MM.1S (cell line): ENCODE results near the gene NR5A2.
A peak's percentile ranks its signal among the peaks of the same experiment; 100 is the strongest.

Source experiments
- DNase-seq: peaks from one replicate; pipeline ENCODE4 v3.0.0-alpha.2; 2015
- H2AFZ ChIP-seq: fragments of 300-600 bp; sonication (generic); 2 replicates; pipeline ENCODE4 v1.6.0; 2016; ENCODE audit warnings: antibody characterized with exemption, low read length
- H3F3A ChIP-seq: fragments of 300-600 bp; sonication (generic); 2 replicates; pipeline ENCODE4 v1.6.1; 2016; ENCODE audit warnings: mild to moderate bottlenecking, antibody characterized with exemption, low read length, moderate library complexity, mixed read lengths; ENCODE audit not compliant: insufficient read depth
- H3K27ac ChIP-seq: fragments of 300-600 bp; sonication (generic); 2 replicates; pipeline ENCODE4 v1.5.1; 2016; ENCODE audit warnings: mild to moderate bottlenecking, low read length
- H3K27me3 ChIP-seq: fragments of 300-600 bp; sonication (generic); replicated peaks from 2 replicates; pipeline ENCODE4 v1.6.0; 2016; ENCODE audit warnings: low read length; ENCODE audit not compliant: insufficient read depth
- H3K36me3 ChIP-seq: fragments of 300-600 bp; sonication (generic); replicated peaks from 2 replicates; pipeline ENCODE4 v1.6.1; 2016; ENCODE audit warnings: mild to moderate bottlenecking, low read length, mixed read lengths; ENCODE audit not compliant: insufficient read depth
- H3K4me1 ChIP-seq: fragments of 300-600 bp; sonication (generic); 2 replicates; pipeline ENCODE4 v1.6.1; 2016; ENCODE audit warnings: low read length, mixed read lengths
- H3K4me2 ChIP-seq: fragments of 300-600 bp; sonication (generic); 2 replicates; pipeline ENCODE4 v1.6.0; 2016; ENCODE audit warnings: low read depth, low read length
- H3K4me3 ChIP-seq: fragments of 300-600 bp; sonication (generic); 2 replicates; pipeline ENCODE4 v1.5.1; 2016; ENCODE audit warnings: low read length, mixed read lengths
- H3K79me2 ChIP-seq: fragments of 300-600 bp; sonication (generic); 2 replicates; pipeline ENCODE4 v1.6.1; 2016; ENCODE audit warnings: mixed run types, low read length, mixed read lengths
- H3K9ac ChIP-seq: fragments of 300-600 bp; sonication (generic); 2 replicates; pipeline ENCODE4 v1.6.1; 2016; ENCODE audit warnings: low read length, mixed read lengths
- H3K9me2 ChIP-seq: fragments of 300-600 bp; sonication (generic); replicated peaks from 2 replicates; pipeline ENCODE4 v1.6.1; 2016; ENCODE audit warnings: mild to moderate bottlenecking, low read length, mixed read lengths; ENCODE audit not compliant: insufficient read depth
- H3K9me3 ChIP-seq: fragments of 300-600 bp; sonication (generic); replicated peaks from 2 replicates; pipeline ENCODE4 v1.6.1; 2016; ENCODE audit warnings: mild to moderate bottlenecking, low read length, mixed read lengths; ENCODE audit not compliant: insufficient read depth
- H4K20me1 ChIP-seq: fragments of 300-600 bp; sonication (generic); 2 replicates; pipeline ENCODE4 v1.6.1; 2016; ENCODE audit warnings: mild to moderate bottlenecking, low read length, moderate library complexity, mixed read lengths; ENCODE audit not compliant: insufficient read depth
- CTCF ChIP-seq: fragments of 300-600 bp; sonication (generic); IDR thresholded peaks from 2 replicates; pipeline ENCODE4 v1.5.1; 2016; ENCODE audit warnings: antibody characterized with exemption, low read length, mixed read lengths
- EZH2 ChIP-seq: fragments of 300-600 bp; sonication (generic); optimal IDR thresholded peaks from 2 replicates; pipeline ENCODE3; 2017; ENCODE audit warnings: low read depth, mild to moderate bottlenecking, antibody characterized with exemption, low read length, mixed read lengths
- EZH2phosphoT487 ChIP-seq: fragments of 300-600 bp; sonication (generic); IDR thresholded peaks from 2 replicates; pipeline ENCODE4 v1.6.1; 2018; ENCODE audit warnings: antibody characterized with exemption, low read length

Gene NR5A2

DNA sequence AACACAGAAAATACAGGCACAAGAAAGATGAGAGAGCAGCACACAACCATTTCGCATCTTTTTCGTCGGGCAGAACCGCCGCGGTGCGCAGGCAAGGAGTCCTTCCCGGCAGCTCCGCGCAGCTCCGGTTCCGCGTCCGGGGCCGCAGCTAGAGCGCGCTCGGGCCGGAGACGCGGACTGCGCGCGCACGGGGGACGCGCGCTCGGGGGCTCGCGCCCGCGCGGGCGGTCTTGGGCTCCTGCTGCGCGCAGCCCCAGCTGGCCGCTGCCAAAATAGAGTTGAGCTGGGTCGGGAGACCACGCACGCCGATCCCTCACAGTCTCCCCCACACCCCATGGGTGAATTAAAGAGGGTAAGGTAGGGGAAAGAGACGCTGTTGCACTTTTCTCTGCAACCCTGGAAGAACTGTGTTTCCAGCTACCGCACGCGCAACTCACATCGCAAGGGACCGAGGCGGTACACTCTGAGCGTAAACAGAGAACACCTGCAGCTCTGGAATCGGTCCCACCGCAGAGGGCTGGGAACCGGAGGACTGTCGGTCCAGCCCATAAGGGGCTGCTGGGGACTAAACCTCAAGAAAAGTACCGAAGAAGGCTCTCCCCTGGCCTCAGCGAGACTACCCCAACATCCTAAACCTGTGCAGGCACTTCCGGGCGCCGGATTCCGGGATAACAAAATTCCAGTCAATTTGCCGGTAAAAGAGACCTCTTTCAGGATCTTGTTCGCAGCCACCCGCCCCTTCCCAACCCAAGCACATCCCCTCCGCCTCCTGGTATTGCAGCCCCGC is 1.7 kb downstream of the NR5A2 start:
- peak; percentile 72 for DNase-seq
- Histone ChIP-seq H3K27ac (no peak overlapping the region), H4K20me1 (no peaks in the 10 kb centered on the region), H3K79me2 (no peaks in the 10 kb centered on the region), H3K9me3 (no peaks in the 10 kb centered on the region), H3K4me2 (peak overlapping the region; percentile 89), H3K9ac (peak overlapping the region; percentile 28; the same call in 1 of the 2 replicates), H2AFZ (peak overlapping the region; percentile 90), H3K4me1 (0 out of 2 replicates have a peak, but pooled peaks cover 5% of the 10 kb centered on the region), H3K27me3 (peaks cover 14% of the 10 kb centered on the region; the same call in 1 of the 2 replicates), H3K9me2 (no peaks in the 10 kb centered on the region), H3F3A (no peaks in the 10 kb centered on the region), H3K36me3 (no peaks in the 10 kb centered on the region), H3K4me3 (peak overlapping the region; percentile 63)
- TF ChIP-seq EZH2 (no peak), EZH2phosphoT487 (no peak), CTCF (no peak)

- peak overlapping the region; percentile 89 for H3K4me2 ChIP-seq
- no peak for DNase-seq
- no peaks in the 10 kb centered on the region for H3K36me3 ChIP-seq
- no peak for TF ChIP-seq EZH2
- H3K9me3 ChIP-seq: no peaks in the 10 kb centered on the region
- peak overlapping the region; percentile 63 for H3K4me3 ChIP-seq
- no peaks in the 10 kb centered on the region for H3F3A ChIP-seq
- H2AFZ ChIP-seq: peak overlapping the region; percentile 87
- H3K27ac ChIP-seq: no peak overlapping the region
- H3K9me2 ChIP-seq: no peaks in the 10 kb centered on the region
- H3K79me2 ChIP-seq: no peaks in the 10 kb centered on the region
- H3K4me1 ChIP-seq: 0 out of 2 replicates have a peak, but pooled peaks cover 5% of the 10 kb centered on the region
- H4K20me1 ChIP-seq: no peaks in the 10 kb centered on the region
- H3K9ac ChIP-seq: no peak overlapping the region
- peaks cover 14% of the 10 kb centered on the region; the same call in 1 of the 2 replicates for H3K27me3 ChIP-seq
These were observed 2.3 kb downstream of the NR5A2 start for GRCh38 chr1:200029822-200030152.

GRCh38 chr1:200030791-200031190 is 3.3 kb downstream of the NR5A2 start:
- no peak for DNase-seq
- H4K20me1 ChIP-seq: no peaks in the 10 kb centered on the region
- no peaks in the 10 kb centered on the region for H3K36me3 ChIP-seq
- no peak overlapping the region for H2AFZ ChIP-seq
- no peaks in the 10 kb centered on the region for H3K9me3 ChIP-seq
- H3K27me3 ChIP-seq: peaks cover 24% of the 10 kb centered on the region
- H3K79me2 ChIP-seq: no peaks in the 10 kb centered on the region
- H3K27ac ChIP-seq: no peak overlapping the region
- H3K9ac ChIP-seq: no peak overlapping the region
- no peaks in the 10 kb centered on the region for H3F3A ChIP-seq
- no peak overlapping the region for H3K4me3 ChIP-seq
- 0 out of 2 replicates have a peak, but pooled peaks cover 5% of the 10 kb centered on the region for H3K4me1 ChIP-seq
- H3K9me2 ChIP-seq: no peaks in the 10 kb centered on the region
- no peak overlapping the region for H3K4me2 ChIP-seq
- TF ChIP-seq CTCF (no peak), EZH2phosphoT487 (no peak), EZH2 (no peak)
